SJCRH30 (cell line): ENCODE data around the gene SAMD4B. TPM values are rescaled to one million over a fixed set of nuclear protein-coding genes. Genes with fewer than 3 reads are reported as not detected.
"Not testable (repeated sequence)": the region's sequence is repeated elsewhere in the genome, so short reads cannot be mapped to it uniquely, and the experiment has no call there.

Experiments used
- DNase-seq, 2 experiments: peaks; one replicate each; pipeline ENCODE4 v3.0.0-alpha.2; 2015 to 2020
- H3K27ac ChIP-seq: fragments of 250-450 bp; sonication (Bioruptor Pico); 2 replicates; pipeline ENCODE4 v1.5.1; 2020; ENCODE audit warnings: mild to moderate bottlenecking, moderate library complexity
- H3K27me3 ChIP-seq: fragments of 250-450 bp; sonication (Bioruptor Pico); 2 replicates; pipeline ENCODE4 v1.5.1; 2020; ENCODE audit warnings: mild to moderate bottlenecking, moderate library complexity
- H3K36me3 ChIP-seq: fragments of 250-450 bp; sonication (Bioruptor Pico); 2 replicates; pipeline ENCODE4 v1.5.1; 2020; ENCODE audit warnings: mild to moderate bottlenecking, moderate library complexity
- H3K4me1 ChIP-seq: fragments of 250-450 bp; sonication (Bioruptor Pico); 2 replicates; pipeline ENCODE4 v1.5.1; 2020; ENCODE audit warnings: mild to moderate bottlenecking, moderate library complexity
- H3K4me3 ChIP-seq: fragments of 250-450 bp; sonication (Bioruptor Pico); 2 replicates; pipeline ENCODE4 v1.5.1; 2020; ENCODE audit warnings: mild to moderate bottlenecking, moderate library complexity
- H3K9me3 ChIP-seq: fragments of 250-450 bp; sonication (Bioruptor Pico); replicated peaks from 2 replicates; pipeline ENCODE4 v1.5.1; 2020; ENCODE audit warnings: mild to moderate bottlenecking, moderate library complexity
- total RNA-seq: library from RNA; depleted of rRNA; stranded (reverse); fragments of >200 nt; shearing (Covaris generic); gene quantifications from 2 replicates; pipeline ENCODE4 v1.2.3, GENCODE V29; 2014

The SAMD4B gene
- total RNA-seq, 1 experiment from 2014 or later, result 125 TPM

DNA sequence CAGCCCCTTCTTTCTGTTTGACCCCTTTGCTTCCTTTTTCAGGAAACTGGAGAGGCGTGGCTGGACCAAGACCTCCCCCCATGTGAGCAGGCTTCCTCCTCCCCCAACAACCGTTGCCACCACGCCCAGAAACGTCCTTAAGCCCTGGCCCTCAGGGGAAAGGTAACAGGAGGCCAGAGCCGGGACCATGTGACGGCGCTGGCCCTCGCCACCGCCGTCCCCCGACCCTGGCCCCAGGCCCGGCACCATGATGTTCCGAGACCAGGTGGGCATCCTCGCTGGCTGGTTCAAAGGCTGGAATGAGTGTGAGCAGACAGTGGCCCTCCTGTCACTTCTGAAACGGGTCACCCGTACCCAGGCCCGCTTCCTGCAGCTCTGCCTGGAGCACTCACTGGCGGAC is 14.4 kb downstream of the SAMD4B start:
- no peak for DNase-seq
- H3K4me1 ChIP-seq, result peaks cover 14% of the 10 kb centered on the region
- no peak overlapping the region for H3K4me3 ChIP-seq
- no peaks in the 10 kb centered on the region for H3K27me3 ChIP-seq
- H3K9me3 ChIP-seq, result no peaks in the 10 kb centered on the region
- peaks cover 87% of the 10 kb centered on the region for H3K36me3 ChIP-seq
- no peak overlapping the region for H3K27ac ChIP-seq

- no peak overlapping the region for H3K27ac ChIP-seq
- DNase-seq, result no peak
- peaks cover 84% of the 10 kb centered on the region for H3K36me3 ChIP-seq
- no peaks in the 10 kb centered on the region for H3K9me3 ChIP-seq
- no peaks in the 10 kb centered on the region for H3K4me1 ChIP-seq
- H3K27me3 ChIP-seq, result no peaks in the 10 kb centered on the region
- no peak overlapping the region for H3K4me3 ChIP-seq
Measured at GRCh38 chr19:39359026-39359425, 16.8 kb downstream of the SAMD4B start.

GRCh38 chr19:39360599-39360998 is 18.4 kb downstream of the SAMD4B start:
- Histone ChIP-seq H3K4me3 (no peak overlapping the region), H3K27me3 (no peaks in the 10 kb centered on the region), H3K9me3 (no peaks in the 10 kb centered on the region), H3K4me1 (0 out of 2 replicates have a peak, but pooled peaks cover under 1% of the 10 kb centered on the region), H3K27ac (no peak overlapping the region), H3K36me3 (peaks cover 77% of the 10 kb centered on the region)
- DNase-seq, result no peak

DNA sequence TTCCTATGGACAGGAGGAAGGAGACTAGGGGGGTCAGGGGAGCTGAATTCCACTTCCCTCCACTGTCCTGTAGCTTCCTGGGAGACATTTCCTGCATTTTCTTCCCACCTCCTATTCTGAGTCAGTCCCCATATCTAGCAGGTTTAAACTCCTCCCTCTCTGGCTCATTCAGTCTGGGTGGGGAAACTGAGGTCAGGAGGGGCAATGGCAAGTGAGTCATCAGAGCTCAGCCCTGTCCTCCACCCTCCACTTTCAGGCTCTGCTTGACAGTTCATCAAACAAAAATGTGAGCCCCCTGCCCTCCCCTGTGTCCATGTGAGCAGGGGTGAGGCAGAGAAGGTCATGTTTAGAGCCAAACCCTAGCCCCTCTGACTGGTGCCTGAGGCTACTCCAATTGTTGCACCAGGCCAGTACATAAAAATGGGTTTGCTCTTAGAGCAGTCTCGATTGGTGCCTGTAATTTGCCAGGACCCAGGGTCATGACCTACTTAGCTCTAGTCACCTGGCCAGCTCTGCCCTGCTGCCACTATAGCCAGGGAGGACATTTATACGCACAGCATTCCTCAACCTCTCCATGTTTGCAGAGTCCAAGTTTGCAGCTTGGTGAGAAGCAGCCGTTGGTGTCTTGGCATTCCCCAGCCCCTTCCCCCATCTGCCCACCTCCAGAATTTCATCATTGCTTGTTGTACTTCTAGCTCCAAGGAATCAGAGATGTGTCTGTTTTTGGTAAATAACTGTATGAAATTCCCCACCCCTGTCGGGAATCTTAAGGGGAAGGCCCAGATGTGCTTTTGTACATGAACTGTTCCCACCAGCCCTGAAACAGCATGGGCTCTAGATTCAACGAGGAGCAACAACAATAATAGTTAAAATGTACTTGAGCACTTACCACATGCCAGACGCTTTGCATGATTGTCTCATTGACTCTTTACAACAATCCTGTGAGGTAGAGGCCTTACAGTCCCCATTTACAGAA is 20.7 kb downstream of the SAMD4B start:
- H3K4me1 ChIP-seq, result 0 out of 2 replicates have a peak, but pooled peaks cover 4% of the 10 kb centered on the region
- no peak overlapping the region for H3K27ac ChIP-seq
- H3K4me3 ChIP-seq, result no peak overlapping the region
- H3K36me3 ChIP-seq, result peaks cover 63% of the 10 kb centered on the region
- H3K27me3 ChIP-seq, result no peaks in the 10 kb centered on the region
- DNase-seq, result no peak
- H3K9me3 ChIP-seq, result no peaks in the 10 kb centered on the region

- no peak for DNase-seq
- Histone ChIP-seq H3K36me3 (peaks cover 63% of the 10 kb centered on the region), H3K27me3 (no peaks in the 10 kb centered on the region), H3K4me1 (0 out of 2 replicates have a peak, but pooled peaks cover 4% of the 10 kb centered on the region), H3K9me3 (no peaks in the 10 kb centered on the region), H3K27ac (no peak overlapping the region), H3K4me3 (no peak overlapping the region)
Measured at GRCh38 chr19:39363901-39364457, 21.8 kb downstream of the SAMD4B start.

- Histone ChIP-seq H3K4me3 (no peak overlapping the region), H3K36me3 (peaks cover 66% of the 10 kb centered on the region), H3K9me3 (no peaks in the 10 kb centered on the region), H3K4me1 (0 out of 2 replicates have a peak, but pooled peaks cover 4% of the 10 kb centered on the region), H3K27ac (no peak overlapping the region), H3K27me3 (no peaks in the 10 kb centered on the region)
- DNase-seq, result no peak
Measured at GRCh38 chr19:39365531-39365930, 23.3 kb downstream of the SAMD4B start.

DNA sequence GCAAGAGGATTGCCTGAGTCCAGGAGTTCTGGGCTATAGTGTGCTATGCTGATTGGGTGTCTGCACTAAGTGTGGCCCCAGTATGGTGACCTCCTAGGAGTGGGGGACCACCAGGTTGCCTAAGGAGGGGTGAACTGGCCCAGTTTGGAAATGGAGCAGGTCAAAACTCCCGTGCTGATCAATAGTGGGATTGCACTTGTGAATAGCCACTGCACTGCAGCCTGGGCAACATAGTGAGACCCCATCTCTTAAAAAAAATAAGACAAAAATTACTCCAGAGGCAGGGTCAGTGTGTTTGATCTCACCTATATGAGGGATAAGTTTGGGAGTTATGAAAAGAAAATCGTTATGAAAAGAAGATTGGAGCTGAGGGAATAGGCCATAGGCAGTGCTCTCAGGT is 27.0 kb downstream of the SAMD4B start:
- Histone ChIP-seq H3K4me3 (no peak overlapping the region), H3K36me3 (peaks cover 71% of the 10 kb centered on the region), H3K9me3 (no peaks in the 10 kb centered on the region), H3K27ac (no peak overlapping the region), H3K27me3 (no peaks in the 10 kb centered on the region), H3K4me1 (0 out of 2 replicates have a peak, but pooled peaks cover 4% of the 10 kb centered on the region)
- DNase-seq, result no peak

GRCh38 chr19:39370735-39371134 is 28.5 kb downstream of the SAMD4B start:
- 0 out of 2 replicates have a peak, but pooled peaks cover 2% of the 10 kb centered on the region for H3K4me1 ChIP-seq
- no peak overlapping the region for H3K4me3 ChIP-seq
- no peaks in the 10 kb centered on the region for H3K27me3 ChIP-seq
- H3K36me3 ChIP-seq, result peaks cover 75% of the 10 kb centered on the region
- no peak for DNase-seq
- no peaks in the 10 kb centered on the region for H3K9me3 ChIP-seq
- H3K27ac ChIP-seq, result no peak overlapping the region

GRCh38 chr19:39372047-39372802 is 30.0 kb downstream of the SAMD4B start:
- Histone ChIP-seq H3K27ac (no peak overlapping the region), H3K4me1 (no peaks in the 10 kb centered on the region), H3K27me3 (no peaks in the 10 kb centered on the region), H3K4me3 (no peak overlapping the region), H3K9me3 (no peaks in the 10 kb centered on the region), H3K36me3 (peaks cover 85% of the 10 kb centered on the region)
- DNase-seq, result no peak

GRCh38 chr19:39372941-39373340 is 30.7 kb downstream of the SAMD4B start:
- Histone ChIP-seq H3K36me3 (peaks cover 89% of the 10 kb centered on the region), H3K4me1 (no peaks in the 10 kb centered on the region), H3K27me3 (no peaks in the 10 kb centered on the region), H3K9me3 (no peaks in the 10 kb centered on the region), H3K4me3 (no peak overlapping the region), H3K27ac (no peak overlapping the region)
- no peak for DNase-seq

DNA sequence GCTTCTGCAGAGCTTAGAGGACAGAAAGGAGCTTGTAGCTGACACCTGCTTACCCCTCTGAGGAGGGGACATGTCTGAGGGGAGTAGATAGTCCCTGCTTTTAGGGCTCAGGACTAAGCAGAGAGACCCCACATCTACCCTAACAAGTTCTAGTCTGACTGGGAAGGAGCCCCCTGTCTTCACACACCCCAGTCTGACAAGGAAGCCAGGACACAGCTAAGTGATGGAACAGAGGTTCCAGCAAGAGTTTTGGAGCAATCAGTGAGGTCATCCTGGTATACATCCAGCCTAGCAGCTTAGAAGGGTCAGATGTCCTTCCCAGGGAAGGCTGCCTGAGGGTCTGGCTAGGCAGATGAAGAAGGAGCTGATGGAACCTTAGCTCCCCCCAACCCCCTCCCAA is 33.7 kb downstream of the SAMD4B start:
- no peaks in the 10 kb centered on the region for H3K4me1 ChIP-seq
- H3K27me3 ChIP-seq, result no peaks in the 10 kb centered on the region
- H3K27ac ChIP-seq, result no peak overlapping the region
- H3K4me3 ChIP-seq, result no peak overlapping the region
- H3K36me3 ChIP-seq, result peaks cover 88% of the 10 kb centered on the region
- DNase-seq, result no peak
- no peaks in the 10 kb centered on the region for H3K9me3 ChIP-seq

DNA sequence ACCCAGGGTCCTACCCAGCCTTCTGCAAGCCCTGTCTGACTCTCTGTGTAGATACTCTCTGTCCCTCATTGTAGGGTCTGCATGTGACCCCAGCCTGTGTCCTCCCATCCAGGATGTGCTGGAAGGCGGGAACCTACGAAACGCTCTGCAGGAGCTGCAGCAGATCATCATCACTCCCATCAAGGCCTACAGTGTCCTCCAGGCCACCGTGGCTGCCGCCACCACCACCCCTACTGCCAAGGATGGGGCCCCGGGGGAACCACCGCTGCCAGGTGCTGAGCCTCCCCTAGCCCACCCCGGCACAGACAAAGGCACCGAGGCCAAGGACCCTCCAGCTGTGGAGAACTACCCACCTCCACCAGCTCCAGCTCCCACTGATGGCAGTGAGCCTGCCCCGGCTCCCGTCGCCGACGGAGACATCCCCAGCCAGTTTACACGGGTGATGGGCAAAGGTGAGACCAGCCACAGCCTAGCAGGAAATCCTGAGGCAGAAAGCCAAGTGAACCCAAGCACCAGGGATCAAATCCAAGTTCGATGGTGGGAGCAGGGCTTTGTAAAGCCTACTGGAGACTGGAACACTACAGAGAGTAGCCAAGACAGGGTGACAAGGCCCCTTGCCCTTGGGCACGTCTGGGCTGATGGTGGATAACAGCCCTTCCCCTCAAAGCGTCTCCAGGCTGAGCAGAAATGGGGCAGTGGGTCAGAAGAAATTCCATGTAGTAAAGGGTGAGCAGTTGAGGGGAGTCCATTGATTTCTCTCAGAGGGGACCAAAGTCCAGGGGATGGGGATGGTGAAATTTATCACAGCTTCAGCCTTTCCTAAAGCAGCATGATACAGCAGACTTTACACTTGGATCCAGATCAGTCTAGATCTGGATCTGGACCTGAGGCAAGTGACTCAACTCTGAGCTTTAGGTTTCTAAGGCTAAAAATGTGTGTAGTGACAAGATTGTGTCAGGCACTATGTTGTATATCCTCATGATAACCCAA is 35.4 kb downstream of the SAMD4B start:
- Histone ChIP-seq H3K4me1 (no peaks in the 10 kb centered on the region), H3K27ac (no peak overlapping the region), H3K9me3 (no peaks in the 10 kb centered on the region), H3K27me3 (no peaks in the 10 kb centered on the region), H3K4me3 (no peak overlapping the region), H3K36me3 (peaks cover 91% of the 10 kb centered on the region)
- DNase-seq, result no peak

DNA sequence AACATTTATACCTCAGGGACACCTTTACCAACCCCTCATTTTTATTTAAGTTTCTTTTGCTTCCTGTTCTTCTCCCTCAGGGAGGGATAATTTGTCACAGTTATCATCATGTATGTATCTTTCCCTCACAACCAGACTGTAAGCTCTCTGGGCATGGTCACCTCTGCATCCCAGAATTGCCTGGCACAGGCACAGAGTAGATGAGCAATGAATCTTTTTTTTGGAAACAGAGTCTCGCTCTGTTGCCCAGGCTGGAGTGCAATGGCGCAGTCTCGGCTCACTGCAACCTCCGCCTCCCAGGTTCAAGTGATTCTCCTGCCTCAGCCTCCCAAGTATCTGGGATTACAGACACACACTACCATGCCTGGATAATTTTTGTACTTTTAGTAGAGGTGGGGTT is 37.1 kb downstream of the SAMD4B start:
- not testable (repeated sequence) for DNase-seq, H3K9me3 ChIP-seq, H3K4me1 ChIP-seq, H3K27ac ChIP-seq, H3K27me3 ChIP-seq, H3K4me3 ChIP-seq
- H3K36me3 ChIP-seq, result peaks cover 77% of the 10 kb centered on the region

DNA sequence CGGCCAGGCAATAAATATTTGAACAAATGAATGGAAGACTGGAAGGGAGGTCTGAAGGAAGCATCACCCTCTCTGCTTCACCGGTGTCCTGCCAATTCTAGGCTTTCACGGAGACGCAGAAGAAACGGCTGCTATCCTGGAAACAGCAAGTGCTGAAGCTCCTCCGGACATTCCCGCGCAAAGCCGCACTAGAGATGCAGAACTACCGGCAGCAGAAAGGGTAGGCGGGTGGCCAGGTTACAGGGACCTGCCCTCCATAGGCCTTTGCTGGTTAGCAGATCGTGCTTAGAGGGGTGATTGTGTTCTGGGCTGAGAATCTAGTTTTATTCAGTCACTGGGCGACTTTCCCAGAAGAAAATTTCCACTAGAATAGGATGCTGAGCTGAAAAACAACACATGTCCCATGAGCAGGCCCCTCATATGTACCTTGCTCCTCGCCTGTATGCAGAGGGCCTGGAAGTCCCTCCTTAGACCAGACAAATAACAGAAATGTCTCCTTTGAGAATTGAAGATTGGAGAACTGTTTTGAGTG is 37.7 kb downstream of the SAMD4B start:
- DNase-seq, result no peak
- Histone ChIP-seq H3K9me3 (no peaks in the 10 kb centered on the region), H3K36me3 (peaks cover 75% of the 10 kb centered on the region), H3K27ac (no peak overlapping the region), H3K4me1 (no peaks in the 10 kb centered on the region), H3K4me3 (no peak overlapping the region), H3K27me3 (no peaks in the 10 kb centered on the region)
